ENCODE measurements around the gene TNNT1.

- no peak for TF ChIP-seq EZH2 (IDR thresholded peaks at IDR 0.05)
- no peak for TF ChIP-seq RAD21 (IDR thresholded peaks at IDR 0.05; ENCODE audit: low read depth)
- TF ChIP-seq POLR2AphosphoS5 (IDR thresholded peaks at IDR 0.05; ENCODE audit: low read depth, low read length): no peak
- TF ChIP-seq MAX (IDR thresholded peaks at IDR 0.05): no peak
- no peak for TF ChIP-seq CEBPB (IDR thresholded peaks at IDR 0.05; ENCODE audit: low read depth)
- no peak for TF ChIP-seq EZH2phosphoT487 (IDR thresholded peaks at IDR 0.05; ENCODE audit: borderline replicate concordance)
Observed at GRCh38 chr19:55188625-55189024, 39.6 kb upstream of the TNNT1 start.
